Heart right ventricle (tissue), 16 donors: Measurements from ENCODE around the gene SUB1. TPM values are rescaled to one million over a fixed set of nuclear protein-coding genes. Genes with fewer than 3 reads are reported as not detected.

Experiments used
- ATAC-seq, 8 donors: fragments of 200-7000 bp; cut with Tn5 transposase; one replicate each; pipeline ENCODE4 v1.9.1; 2020; ENCODE audit warnings: mild to moderate bottlenecking in 8 of 8, moderate library complexity in 8 of 8, moderate number of reproducible peaks in 1 of 8
- DNase-seq, 2 donors: peaks; one replicate each; pipeline ENCODE4 v3.0.0-alpha.2; 2020
- H3K27ac ChIP-seq, 10 donors: fragments of 200-600 bp; sonication (generic) in 2 of 10; one replicate each; pipeline versions ENCODE4 v1.5.0 to v1.8.0; 2020 to 2022; ENCODE audit warnings: mild to moderate bottlenecking in 3 of 10
- H3K27me3 ChIP-seq, 7 donors: fragments of 200-600 bp; one replicate each; pipeline ENCODE4 v1.8.0; 2021 to 2022; ENCODE audit warnings: mild to moderate bottlenecking in 2 of 7
- H3K36me3 ChIP-seq, 9 donors: fragments of 200-600 bp; sonication (generic) in 1 of 9; one replicate each; pipeline versions ENCODE4 v1.5.0 to v1.8.0; 2020 to 2022; ENCODE audit warnings: mild to moderate bottlenecking in 2 of 9
- H3K4me1 ChIP-seq, 9 donors: fragments of 200-600 bp; sonication (generic) in 1 of 9; one replicate each; pipeline versions ENCODE4 v1.5.0 to v1.8.0; 2020 to 2022; ENCODE audit warnings: mild to moderate bottlenecking in 4 of 9
- H3K4me3 ChIP-seq, 10 donors: fragments of 200-600 bp; sonication (generic) in 2 of 10; one replicate each; pipeline versions ENCODE4 v1.5.0 to v1.8.0; 2020 to 2022; ENCODE audit warnings: mild to moderate bottlenecking in 7 of 10, moderate library complexity in 2 of 10
- H3K9me3 ChIP-seq, 11 donors: fragments of 200-600 bp in 10 of 11; sonication (generic) in 2 of 11; one replicate each; pipeline versions ENCODE4 v1.5.0 to v1.8.0; 2013 to 2022; ENCODE audit warnings: mild to moderate bottlenecking in 2 of 11, control low read depth in 1 of 11, moderate library complexity in 1 of 11
- WGBS, 2 donors: extraction: QIAGEN DNeasy Blood & Tissue Kit; methylation state at CpG; one replicate each; pipeline ENCODE4 v1.1.7; 2013; ENCODE audit warnings: inconsistent platforms in 1 of 2; 5-methylcytosine and 5-hydroxymethylcytosine counted together
- intact Hi-C, 10 donors: fragments of 100-400 bp; cut with DNase I; formaldehyde crosslinking; loops; one replicate each; pipeline versions ENCODE4 v1.11.1 to v1.14.2; 2022
- polyA plus RNA-seq, 2 donors: library from polyadenylated mRNA; stranded (reverse); fragments of 200-250 nt; gene quantifications; one replicate each; pipeline ENCODE4 v1.2.3, GENCODE V29; 2013
- total RNA-seq, 10 donors: library from RNA; stranded (reverse); fragmentation: NEBNext Ultra II Directional in 3 of 10; extraction: Animal tissue kit (Norgen Biotek cat#: 25700) in 3 of 10; gene quantifications; one replicate each; pipeline versions ENCODE4 v1.2.1 to v1.2.4, GENCODE V29; 2021 to 2023
- TF ChIP-seq, protein P1 (sequence below), 9 donors: fragments of 200-600 bp; sonication (generic) in 2 of 9; IDR thresholded peaks; one replicate each; pipeline versions ENCODE4 v1.5.0 to v1.8.0; 2021 to 2022; ENCODE audit warnings: antibody characterized with exemption in 9 of 9, mild to moderate bottlenecking in 5 of 9, moderate library complexity in 1 of 9
- donor health status: Arrhythmogenic right ventricular cardiomyopathy.
- donor health status: ischemic (EF 13 %, LVEDD 7.1; RV severe dilation, severe dysfunction).
- donor health status: healthy with polysubstance abuse.
- donor health status: DM: no; HTN: yes; CAD: no.
- donor health status: DM: no; HTN: no; CAD: no.
- donor health status: ischemic (EF 25% LVEDD 6.9; RV normal size, moderate dysfunction).
- donor health status: ischemic (EF 25% LVEDD 5.7; RV mildly dilated, moderate dysfunction).
- donor health status: healthy.
- donor health status: DM: yes; HTN: yes; CAD: no.
- donor health status: Ischemic cardiomyopathy.
- donor health status: ischemic (EF 35%, LVEDD 5.7; RV mildly dilated, moderate dysfunction).
- donor health status: nonischemic (EF 11% LVEDD 7.7; RV severe dilation, severe dysfunction).
- donor health status: DM: yes; HTN: yes; CAD: no.
- donor health status: PGD.
- donor health status: ischemic (EF 29% LVEDD 5.4; RV normal size, mild dysfunction).
- donor health status: nonischemic (EF 23%, LVEDD 6.1; RV moderate dilation, normal function).

SUB1 gene
- total and polyA plus RNA-seq, 12 donors: 86.8 to 224 (median 186) TPM

DNA sequence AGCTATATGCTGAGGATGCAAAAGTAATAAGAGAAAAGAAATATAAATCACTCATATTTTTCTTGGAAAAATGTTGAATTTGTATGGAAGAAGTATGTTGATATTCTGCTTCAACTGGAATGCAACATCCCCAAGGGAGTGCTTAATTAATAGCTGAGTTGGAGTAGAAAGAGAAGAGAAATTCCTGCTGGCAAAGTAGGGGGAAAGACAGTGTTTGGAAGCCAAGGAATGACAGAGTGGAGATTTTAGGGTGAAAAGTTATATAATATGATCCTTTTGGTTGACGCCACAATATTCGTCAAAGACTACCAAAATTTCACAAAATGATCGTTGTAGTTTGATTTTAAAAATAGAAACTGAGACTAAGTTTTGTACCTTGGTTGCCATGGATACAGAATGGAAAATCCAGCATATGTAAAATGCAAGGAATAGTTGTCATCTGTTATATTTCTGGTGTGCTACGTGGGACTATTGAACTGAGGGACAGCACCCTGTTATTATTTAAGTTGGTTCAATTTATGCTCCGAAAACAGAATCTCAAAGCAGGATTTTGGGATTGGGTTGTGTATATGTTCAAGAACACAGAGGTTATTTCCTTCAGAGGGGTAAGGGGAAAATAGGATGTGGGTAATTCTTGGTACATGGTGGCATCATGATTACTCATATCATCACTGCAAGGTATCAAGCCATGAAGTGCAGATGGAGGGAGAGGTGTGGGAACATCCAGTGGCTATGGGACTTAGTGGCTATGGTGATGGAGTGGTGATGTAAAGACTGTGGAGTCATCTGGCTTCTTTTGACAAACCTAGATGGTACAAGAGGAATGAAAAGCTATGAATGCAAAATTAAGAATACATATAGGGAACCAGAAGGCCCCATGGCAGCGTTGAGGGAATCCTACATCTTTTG, 61.0 kb downstream of the SUB1 start:
- ATAC-seq: no peak
- DNase-seq: no peak
- Histone ChIP-seq H3K9me3 (no peaks in the 10 kb centered on the region), H3K27me3 (no peaks in the 10 kb centered on the region), H3K4me3 (no peak overlapping the region), H3K27ac (no peak overlapping the region), H3K4me1 (peaks cover 0 to 3% (median 0%) of the 10 kb centered on the region in 9 donors), H3K36me3 (no peaks in the 10 kb centered on the region)
- intact Hi-C loops: no loop called here
- 74 to 76% methylated on average over 6 of the region's 6 CpGs for WGBS, 2 donors
- TF ChIP-seq, protein P1, sequence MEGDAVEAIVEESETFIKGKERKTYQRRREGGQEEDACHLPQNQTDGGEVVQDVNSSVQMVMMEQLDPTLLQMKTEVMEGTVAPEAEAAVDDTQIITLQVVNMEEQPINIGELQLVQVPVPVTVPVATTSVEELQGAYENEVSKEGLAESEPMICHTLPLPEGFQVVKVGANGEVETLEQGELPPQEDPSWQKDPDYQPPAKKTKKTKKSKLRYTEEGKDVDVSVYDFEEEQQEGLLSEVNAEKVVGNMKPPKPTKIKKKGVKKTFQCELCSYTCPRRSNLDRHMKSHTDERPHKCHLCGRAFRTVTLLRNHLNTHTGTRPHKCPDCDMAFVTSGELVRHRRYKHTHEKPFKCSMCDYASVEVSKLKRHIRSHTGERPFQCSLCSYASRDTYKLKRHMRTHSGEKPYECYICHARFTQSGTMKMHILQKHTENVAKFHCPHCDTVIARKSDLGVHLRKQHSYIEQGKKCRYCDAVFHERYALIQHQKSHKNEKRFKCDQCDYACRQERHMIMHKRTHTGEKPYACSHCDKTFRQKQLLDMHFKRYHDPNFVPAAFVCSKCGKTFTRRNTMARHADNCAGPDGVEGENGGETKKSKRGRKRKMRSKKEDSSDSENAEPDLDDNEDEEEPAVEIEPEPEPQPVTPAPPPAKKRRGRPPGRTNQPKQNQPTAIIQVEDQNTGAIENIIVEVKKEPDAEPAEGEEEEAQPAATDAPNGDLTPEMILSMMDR (IDR thresholded peaks at IDR 0.05): no peak

DNA sequence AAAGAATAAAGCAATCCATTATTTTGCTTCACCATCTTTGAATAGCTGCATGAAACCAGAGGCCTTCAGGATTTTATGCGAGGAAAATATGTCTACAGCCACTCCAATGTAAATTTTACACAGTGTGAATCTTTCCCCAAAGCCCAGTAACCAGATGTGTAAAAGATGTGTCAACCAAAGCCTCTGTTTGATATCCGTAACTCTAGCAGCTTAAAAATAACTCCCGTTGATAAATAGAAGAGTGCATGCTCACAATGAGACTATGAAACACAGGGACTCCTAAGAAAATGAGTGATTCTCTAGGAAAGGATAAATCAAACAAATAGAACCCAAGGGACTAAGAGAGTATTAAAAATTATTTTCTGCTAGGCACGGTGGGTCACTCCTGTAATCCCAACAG, 65.7 kb downstream of the SUB1 start:
- Histone ChIP-seq H3K4me1 (peaks cover 0 to 11% (median 6%) of the 10 kb centered on the region in 9 donors), H3K4me3 (no peak overlapping the region), H3K36me3 (no peaks in the 10 kb centered on the region), H3K27ac (peak overlapping the region in 4 of 10 donors; percentile 2 to 54 (median 22)), H3K9me3 (peaks cover 0 to 7% (median 0%) of the 10 kb centered on the region in 11 donors), H3K27me3 (no peaks in the 10 kb centered on the region)
- no peak for DNase-seq
- TF ChIP-seq, protein P1 (IDR thresholded peaks at IDR 0.05): no peak
- peak in 3 of 8 donors; percentile 35 to 68 (median 63) for ATAC-seq
- intact Hi-C loops: no loop called here
- WGBS, 2 donors: 61 to 65% methylated on average over 4 of the region's 4 CpGs

DNA sequence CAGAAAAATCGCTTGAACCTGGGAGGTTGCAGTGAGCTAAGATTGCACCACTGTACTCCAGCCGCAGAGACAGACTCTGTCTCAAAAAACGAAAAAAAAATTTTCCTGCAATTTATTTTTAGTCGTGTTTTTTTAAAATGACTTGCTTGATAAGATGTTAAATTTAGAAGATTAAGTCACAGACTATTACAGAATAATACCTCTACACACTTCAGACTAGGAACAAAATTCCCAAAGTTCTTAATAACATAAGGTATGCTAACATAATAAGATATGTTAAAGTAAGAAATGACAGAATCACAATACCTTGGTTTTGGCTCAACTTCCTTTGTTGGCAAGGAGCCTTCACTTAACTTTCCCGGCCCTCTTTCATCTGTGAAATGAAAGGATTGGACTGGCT, 66.3 kb downstream of the SUB1 start:
- no peak overlapping the region for H3K4me3 ChIP-seq
- TF ChIP-seq, protein P1 (IDR thresholded peaks at IDR 0.05): no peak
- H3K27ac ChIP-seq: peak overlapping the region in 4 of 10 donors; percentile 9 to 54 (median 34)
- ATAC-seq (peak in 6 of 8 donors; percentile 22 to 62 (median 48)), DNase-seq (no peak)
- no peaks in the 10 kb centered on the region for H3K36me3 ChIP-seq
- intact Hi-C loops: no loop called here
- peaks cover 0 to 10% (median 0%) of the 10 kb centered on the region in 11 donors for H3K9me3 ChIP-seq
- 31 to 39% methylated on average over 5 of the region's 5 CpGs for WGBS, 2 donors
- no peaks in the 10 kb centered on the region for H3K27me3 ChIP-seq
- H3K4me1 ChIP-seq: peaks cover 0 to 11% (median 6%) of the 10 kb centered on the region in 9 donors

Other genes starting within 250 kb of the SUB1 start
- gene ZFR, start 140.8 kb upstream of the SUB1 start, total RNA-seq: 10 to 100 TPM; 56.2 to 78.6 (median 60.6) TPM
- gene ZFR, start 140.8 kb upstream of the SUB1 start, polyA plus RNA-seq: 10 to 100 TPM; 26.8 to 31.3 TPM
- 100 to 1,000 TPM in 3 of 10 donors, 10 to 100 TPM in 7; 10.5 to 135 (median 53.5) TPM for gene NPR3, start 125.8 kb downstream of the SUB1 start, total RNA-seq
- gene NPR3, start 125.8 kb downstream of the SUB1 start, polyA plus RNA-seq: 1 to 10 TPM; 6.0 to 6.2 TPM